ENCODE measurements around the gene UBE2G1.

The UBE2G1 gene

DNA sequence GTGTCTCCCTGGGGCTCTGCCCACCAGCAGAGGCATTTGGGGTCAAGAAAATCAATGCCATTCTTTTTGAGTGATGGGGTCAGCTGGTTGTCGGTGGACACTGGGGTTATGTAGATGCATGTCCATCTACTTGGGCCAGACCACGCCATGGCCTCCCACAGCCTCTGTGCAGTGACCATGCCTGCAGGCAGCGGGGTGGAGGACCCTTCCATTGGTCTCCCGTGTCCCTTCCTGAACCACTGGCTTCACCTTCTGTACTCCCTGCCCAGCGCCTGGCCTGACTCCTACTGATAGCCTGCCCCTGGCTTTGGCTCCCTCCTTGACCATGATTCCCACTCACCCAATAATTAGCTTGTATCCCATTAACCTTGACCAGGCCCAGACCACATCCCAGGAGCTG lies 39.2 kb upstream of the UBE2G1 start:
- H3K4me3 ChIP-seq (ENCODE audit: low read depth, low read length): no peak overlapping the region
- TF ChIP-seq, protein P1, sequence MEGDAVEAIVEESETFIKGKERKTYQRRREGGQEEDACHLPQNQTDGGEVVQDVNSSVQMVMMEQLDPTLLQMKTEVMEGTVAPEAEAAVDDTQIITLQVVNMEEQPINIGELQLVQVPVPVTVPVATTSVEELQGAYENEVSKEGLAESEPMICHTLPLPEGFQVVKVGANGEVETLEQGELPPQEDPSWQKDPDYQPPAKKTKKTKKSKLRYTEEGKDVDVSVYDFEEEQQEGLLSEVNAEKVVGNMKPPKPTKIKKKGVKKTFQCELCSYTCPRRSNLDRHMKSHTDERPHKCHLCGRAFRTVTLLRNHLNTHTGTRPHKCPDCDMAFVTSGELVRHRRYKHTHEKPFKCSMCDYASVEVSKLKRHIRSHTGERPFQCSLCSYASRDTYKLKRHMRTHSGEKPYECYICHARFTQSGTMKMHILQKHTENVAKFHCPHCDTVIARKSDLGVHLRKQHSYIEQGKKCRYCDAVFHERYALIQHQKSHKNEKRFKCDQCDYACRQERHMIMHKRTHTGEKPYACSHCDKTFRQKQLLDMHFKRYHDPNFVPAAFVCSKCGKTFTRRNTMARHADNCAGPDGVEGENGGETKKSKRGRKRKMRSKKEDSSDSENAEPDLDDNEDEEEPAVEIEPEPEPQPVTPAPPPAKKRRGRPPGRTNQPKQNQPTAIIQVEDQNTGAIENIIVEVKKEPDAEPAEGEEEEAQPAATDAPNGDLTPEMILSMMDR (IDR thresholded peaks at IDR 0.05; ENCODE audit: low read depth, low read length): no peak

DNA sequence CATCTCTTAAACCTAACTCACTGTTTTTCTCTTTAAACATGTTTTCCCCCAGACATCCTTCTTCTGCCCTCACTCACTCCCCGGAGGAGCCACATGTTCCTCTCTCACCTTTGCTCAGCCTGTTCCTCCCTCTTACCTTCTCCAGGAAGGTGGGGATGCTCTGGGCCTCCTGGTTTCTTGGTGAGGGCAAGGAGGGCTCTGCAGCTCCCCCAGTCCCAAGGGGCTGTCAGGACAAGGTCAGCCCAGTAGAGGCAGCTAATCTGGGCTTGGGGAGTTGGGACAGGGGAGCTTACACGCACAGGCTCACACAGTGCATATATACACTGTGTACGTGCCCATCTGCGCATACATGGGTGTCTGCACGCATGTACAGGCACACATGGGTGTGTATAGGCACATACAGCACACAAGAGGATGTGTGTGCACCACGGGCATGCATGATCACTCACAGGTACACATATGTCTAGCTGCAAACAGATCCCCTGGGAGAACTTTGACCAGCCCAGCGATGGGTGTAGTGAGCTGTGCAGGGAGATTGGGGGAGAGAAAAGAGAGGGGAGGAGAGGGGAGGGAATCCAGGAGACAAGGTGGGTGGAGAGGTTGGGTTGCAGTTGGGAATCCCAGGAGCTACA lies 38.7 kb upstream of the UBE2G1 start:
- H3K4me3 ChIP-seq (ENCODE audit: low read depth, low read length): no peak overlapping the region
- TF ChIP-seq, protein P1 (IDR thresholded peaks at IDR 0.05; ENCODE audit: low read depth, low read length): no peak

DNA sequence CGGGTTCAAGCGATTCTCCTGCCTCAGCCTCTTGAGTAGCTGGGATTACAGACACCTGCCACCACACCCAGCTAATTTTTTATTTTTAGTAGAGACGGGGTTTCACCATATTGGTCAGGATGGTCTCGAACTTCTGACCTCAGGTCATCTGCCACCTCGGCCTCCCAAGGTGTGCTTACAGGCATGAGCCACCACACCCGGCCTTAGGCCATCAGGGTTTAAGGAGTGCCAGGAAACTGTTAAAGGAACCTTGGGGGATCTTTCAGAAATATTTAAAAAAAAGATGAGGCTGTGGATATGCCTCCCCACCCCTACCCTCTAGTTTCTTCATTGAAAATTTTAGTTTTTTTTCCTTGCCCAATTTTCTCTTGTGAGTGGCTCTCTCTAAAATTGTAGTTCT lies 31.4 kb upstream of the UBE2G1 start:
- TF ChIP-seq, protein P1 (IDR thresholded peaks at IDR 0.05; ENCODE audit: low read depth, low read length): no peak
- H3K4me3 ChIP-seq (ENCODE audit: low read depth, low read length): no peak overlapping the region

DNA sequence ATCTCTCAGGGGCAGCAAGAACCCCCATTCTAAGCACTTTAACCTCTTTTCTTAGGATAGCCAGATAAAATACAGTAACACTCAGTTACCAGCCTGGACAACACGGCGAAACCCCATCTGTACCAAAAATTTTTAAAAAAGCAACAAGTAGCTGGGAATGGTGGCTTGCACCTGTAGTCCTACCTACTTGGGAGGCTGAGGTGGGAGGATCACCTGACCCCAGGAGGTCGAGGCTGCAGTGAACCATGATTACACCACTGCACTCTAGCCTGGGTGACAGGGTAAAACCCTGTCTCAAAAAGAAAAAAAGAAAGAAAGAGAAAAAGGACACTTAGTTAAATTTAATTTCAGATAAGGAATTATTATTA lies 28.6 kb upstream of the UBE2G1 start:
- TF ChIP-seq, protein P1 (IDR thresholded peaks at IDR 0.05; ENCODE audit: low read depth, low read length): no peak
- no peak overlapping the region for H3K4me3 ChIP-seq (ENCODE audit: low read depth, low read length)

DNA sequence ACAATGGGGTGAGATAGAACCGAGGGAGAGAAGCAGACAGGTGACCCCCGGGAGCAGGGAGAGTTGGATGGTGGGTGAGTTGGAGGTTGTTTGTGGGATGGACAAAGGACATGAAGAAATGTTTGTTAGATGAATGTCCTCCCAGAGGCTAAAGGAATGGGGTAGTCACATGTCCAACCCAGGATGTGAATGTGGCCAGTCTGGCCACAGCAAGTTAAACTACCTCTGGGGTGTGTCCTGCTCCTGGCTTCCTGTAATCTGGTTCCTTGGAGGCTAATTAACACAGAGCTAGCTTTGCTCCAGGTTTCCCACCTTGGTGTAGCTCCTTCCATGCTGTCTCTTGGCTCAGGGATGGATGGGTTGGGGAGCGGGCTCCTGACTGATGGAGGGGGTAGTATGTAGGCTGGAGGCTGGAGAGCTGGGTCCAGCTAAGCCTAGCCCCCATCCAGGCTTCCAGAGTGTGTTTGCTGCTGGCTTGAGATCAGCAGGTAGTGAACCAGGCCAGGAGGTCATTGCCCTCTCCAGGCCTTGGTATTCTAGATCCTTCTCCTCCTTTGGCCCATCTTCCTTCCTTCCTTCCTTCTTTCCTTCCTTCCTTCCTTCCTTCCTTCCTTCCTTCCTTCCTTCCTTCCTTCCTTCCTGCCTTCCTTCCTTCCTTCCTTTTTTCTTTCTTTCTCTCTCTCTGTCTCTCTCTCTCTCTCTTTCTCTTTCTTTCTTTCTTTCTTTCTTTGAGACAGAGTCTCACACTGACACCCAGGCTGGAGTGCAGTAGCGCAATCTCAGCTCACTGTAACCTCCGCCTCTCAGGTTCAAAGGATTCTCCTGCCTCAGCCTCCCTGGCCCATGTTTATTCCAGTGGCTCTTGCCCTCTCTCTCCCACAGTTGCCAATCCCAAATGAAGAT lies 28.0 kb upstream of the UBE2G1 start:
- TF ChIP-seq, protein P1 (IDR thresholded peaks at IDR 0.05; ENCODE audit: low read depth, low read length): no peak
- no peak overlapping the region for H3K4me3 ChIP-seq (ENCODE audit: low read depth, low read length)

DNA sequence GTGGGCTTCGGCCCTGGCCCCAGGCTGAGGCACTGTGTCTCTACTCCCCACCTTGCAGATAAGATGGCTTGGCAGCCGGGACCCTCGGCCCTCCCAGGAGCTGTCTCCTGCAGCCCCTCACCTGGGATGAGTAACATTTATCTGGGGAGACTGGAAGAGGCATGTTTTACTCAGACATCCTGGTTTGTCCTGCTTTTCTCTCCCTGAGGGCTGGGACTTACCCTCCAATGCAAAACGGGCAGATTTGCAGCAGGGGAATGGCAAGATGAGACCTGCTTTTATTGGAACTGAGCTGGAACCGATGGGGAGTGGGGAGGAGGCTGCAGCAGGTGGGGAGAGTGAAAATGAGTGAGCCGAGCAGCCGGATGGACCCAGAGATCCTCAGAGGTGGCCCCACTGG lies 27.3 kb upstream of the UBE2G1 start:
- TF ChIP-seq, protein P1 (IDR thresholded peaks at IDR 0.05; ENCODE audit: low read depth, low read length): no peak
- H3K4me3 ChIP-seq (ENCODE audit: low read depth, low read length): no peak overlapping the region

DNA sequence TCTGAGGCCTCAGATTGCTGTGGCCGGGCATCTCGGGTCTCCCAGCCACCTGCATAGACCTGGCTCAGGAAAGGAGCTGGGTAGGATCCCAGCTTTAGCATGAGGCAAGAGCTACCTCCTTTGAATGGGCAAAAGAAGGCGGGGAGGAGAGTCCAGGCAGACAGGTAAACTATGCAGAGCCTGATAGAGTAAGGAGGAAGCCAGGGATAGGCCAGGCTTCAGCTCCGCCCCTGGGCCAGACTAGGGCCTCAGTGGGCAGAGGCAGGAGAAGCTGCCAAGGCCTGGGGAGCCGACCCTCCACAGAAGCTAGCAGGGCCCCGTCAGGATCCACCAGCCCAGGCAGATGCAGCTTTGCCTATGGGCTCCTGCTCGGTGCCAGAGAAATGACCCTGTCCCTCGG lies 22.6 kb upstream of the UBE2G1 start:
- no peak overlapping the region for H3K4me3 ChIP-seq (ENCODE audit: low read depth, low read length)
- TF ChIP-seq, protein P1 (IDR thresholded peaks at IDR 0.05; ENCODE audit: low read depth, low read length): no peak
